ENCODE measurements around the gene UBE2J2.

The UBE2J2 gene

DNA sequence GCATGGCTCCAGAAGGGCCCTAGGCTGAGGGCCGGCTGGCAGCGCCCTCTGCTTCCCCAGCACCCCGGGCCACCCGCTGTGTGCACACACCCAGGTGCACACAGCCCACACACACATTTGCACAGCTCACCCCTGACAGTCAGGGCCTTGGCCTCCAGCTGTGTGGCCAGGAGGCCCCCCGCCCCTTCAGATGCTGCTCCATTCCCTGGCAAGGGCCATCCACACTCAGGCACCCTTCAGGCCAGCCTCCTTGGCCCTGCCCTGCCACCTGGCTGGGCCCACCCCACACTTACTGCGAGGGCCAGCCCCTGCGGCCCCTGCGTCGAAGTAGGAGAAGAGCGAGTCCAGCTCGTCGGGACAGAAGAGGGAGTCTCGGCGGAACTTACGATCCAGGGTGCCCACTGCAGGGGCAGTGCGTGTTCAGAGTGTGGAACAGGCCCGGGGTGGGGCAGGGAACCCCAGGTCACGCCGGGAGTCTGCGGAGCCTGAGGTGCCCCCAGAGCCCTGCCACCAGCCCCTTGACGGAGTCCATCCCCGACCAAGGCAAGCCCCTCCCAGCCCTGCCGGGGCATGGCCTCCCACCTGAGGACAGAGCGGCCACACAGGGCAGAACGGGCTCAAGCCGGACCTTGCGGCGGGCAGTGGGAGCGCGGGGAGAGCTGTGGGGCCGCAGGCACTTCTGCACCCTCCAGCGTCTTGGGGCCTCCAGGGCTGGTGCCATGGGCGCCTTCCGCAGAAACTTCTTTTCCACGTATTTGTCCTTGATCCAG is 21.7 kb upstream of the UBE2J2 start:
- no peak for DNase-seq

DNA sequence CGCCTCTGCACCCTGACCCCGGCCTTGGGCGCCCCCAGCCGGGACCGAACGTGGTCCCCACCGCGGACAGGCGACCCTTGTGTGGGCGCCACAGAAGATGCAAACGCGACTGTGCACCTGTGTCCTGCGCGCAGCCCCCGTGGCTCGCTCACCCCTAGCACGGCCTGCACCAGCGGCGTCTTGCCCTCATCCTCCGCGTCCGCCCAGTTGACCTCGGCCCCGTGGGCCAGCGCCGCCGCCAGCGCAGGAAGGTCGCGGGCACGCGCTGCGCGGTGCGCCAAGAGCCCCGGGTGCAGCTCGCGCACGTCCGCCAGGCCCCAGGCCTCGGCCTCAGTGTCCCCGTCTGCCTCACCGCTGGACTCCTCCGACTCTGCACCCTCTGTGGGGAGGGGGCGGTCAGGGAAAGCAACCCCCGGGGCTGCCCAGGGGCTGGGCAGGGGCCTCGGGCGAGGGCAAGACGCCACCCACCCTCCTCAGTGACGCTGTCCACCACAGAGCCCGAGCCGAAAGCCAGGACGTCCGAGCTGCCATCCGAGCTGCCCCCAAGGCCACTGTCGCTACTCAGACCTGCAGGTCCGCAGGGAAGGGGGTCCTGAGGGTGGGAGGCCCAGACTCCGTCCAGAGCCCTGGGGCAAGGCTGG is 20.7 kb upstream of the UBE2J2 start:
- no peak for DNase-seq

DNA sequence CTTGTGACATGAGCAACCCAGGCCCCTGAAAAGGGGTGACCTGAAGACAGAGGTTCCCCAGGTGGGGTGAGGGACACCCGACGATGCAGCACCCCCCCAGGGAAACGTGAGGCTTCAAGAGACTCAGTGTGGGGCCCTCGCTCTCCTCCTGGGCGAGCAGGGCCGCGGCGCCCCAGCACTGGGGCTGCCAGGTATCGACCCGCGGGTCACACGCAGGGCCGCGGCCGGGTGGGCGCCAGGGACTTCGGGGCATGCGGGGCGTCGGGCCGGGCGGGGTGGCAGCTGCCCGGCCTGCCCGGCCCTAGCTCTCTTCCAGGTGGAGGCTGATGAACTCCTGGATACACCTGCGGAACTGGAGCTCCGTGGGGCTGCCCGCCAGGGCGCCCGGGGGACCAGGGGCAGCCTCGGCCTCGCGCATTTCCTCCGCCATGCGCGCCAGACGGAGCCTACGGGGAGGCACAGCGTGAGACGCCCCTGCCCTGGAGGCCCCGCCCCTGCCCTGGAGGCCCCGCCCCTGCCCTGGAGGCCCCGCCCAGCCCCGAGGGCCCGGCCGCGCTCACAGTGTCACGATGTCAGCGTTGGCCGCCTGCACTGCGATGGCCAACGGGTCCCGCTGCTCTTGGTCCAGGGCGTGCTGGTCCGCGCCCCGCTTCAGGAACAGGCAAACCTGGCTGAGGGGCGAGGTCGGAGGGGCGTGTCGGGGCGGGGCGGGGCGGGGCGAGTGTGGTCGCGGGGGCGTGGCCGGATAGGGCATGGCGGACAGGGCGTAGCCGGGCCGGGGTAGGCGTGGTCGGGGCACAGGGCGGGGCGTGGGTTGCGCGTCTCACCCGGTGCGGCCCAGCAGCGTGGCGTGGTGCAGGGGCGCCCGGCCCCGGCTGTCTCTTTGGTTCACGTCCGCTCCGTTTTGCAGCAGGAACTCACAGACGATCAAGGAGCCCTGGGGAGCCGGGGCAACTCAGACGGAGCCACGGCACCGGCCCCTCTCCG is 19.9 kb upstream of the UBE2J2 start:
- DNase-seq: no peak

DNA sequence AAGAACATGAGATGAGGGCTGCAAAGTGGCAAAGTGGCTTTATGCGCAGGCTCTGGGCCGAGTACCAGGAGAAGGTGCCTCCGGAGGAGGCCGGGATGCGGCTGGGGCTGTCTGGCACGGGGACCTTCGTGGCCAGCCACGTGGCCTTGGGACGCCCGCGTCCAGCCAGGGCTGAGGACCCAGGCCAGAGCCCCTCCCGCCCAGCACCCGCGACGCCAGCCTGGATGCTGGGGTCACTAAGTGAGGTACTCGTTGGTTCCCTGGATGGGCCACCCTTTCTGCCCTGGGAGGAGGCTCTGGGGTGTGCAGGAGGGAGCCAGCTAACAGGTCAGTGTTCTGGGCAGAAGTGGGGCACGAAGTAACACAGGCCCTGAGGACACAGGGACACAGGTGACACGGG is 19.2 kb upstream of the UBE2J2 start:
- DNase-seq: no peak

DNA sequence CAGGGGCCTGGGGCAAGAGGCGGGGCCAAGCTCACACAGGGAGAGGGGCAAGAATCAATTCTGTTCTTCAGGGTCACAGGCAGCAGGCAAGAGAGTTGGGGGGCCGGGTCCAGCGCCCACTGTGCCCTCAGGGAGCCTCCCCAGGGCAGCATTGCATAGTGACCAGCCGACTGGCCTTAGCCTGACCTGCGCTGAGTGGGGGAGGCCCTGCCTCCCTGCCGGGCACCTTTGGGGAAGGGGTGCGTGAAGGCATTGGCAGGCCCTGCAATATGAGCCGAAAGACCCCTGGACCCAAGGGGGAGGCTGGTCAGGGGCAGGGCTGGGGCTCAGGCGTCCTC is 18.8 kb upstream of the UBE2J2 start:
- DNase-seq: no peak

DNA sequence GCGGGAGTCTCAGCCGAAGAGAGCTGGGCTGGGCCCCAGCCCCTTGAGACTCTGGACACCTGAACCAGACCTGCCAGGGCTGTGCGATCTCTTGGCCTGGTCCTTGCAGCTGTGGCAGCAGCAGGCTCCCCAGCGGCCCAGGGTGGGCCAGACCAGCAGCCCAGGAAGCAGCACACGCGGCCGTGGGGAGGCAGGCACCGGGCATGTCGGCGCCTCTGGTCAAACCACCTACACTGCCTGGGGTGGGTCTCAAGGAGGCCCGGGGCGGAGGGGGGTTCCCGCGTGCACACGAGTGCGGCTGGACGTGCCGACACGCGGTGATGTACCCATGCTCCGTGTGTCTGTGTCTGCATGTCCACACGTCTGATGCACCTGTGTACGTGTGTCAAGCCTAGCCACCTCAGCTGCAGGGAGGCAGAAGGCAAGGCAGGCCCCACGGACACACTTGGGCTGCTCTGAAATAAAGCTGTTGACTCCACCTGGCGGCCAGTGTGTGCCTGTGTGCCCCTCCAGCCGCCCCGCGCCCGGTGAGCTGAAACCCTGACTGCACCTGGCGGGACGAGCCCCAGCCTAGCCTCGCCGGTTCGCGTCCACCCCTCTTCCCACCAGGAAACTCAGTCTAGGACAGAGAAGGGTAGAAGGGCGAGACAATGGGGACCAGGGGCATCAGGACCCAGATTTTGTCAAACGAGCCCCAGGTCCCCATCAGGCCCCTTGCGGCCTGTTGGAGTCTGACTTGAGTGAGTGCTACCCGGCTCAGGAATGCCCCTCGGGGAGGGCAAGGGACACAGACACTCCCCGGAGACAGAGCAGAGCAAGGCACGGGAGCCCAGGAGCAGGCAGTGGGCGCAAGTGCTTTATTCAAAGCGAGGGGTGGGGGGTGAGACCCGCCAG is 18.1 kb upstream of the UBE2J2 start:
- DNase-seq: peak in 3 of 14 donors; percentile 7 to 67 (median 7)

DNA sequence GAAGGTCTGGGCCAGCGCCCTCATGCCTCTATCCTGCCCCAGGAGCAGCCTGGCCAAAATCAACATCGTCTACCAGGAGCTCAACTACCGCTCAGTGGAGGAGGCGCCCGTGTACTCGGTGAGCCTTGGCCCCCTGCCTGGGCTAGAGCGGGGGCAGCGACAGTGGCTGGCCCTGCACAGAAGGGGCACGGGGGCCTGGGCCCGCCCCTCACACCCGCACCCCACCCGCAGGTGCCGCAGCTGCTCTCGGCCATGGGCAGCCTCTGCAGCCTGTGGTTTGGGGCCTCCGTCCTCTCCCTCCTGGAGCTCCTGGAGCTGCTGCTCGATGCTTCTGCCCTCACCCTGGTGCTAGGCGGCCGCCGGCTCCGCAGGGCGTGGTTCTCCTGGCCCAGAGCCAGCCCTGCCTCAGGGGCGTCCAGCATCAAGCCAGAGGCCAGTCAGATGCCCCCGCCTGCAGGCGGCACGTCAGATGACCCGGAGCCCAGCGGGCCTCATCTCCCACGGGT is 17.4 kb upstream of the UBE2J2 start:
- DNase-seq: no peak

DNA sequence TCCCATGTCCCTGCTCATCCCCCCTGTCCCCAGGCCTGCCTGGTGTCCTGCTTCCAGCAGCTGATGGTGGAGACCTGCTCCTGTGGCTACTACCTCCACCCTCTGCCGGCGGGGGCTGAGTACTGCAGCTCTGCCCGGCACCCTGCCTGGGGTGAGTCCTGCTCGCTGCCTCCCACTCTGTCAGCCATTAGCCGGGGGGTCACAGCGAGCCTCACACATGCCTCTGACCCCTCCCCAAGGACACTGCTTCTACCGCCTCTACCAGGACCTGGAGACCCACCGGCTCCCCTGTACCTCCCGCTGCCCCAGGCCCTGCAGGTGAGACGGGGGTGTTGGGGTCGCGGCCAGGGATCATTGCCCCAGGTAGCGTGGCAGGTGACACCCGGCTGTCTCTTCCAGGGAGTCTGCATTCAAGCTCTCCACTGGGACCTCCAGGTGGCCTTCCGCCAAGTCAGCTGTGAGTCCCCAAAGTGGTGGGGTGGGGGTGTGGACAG is 16.6 kb upstream of the UBE2J2 start:
- no peak for DNase-seq

DNA sequence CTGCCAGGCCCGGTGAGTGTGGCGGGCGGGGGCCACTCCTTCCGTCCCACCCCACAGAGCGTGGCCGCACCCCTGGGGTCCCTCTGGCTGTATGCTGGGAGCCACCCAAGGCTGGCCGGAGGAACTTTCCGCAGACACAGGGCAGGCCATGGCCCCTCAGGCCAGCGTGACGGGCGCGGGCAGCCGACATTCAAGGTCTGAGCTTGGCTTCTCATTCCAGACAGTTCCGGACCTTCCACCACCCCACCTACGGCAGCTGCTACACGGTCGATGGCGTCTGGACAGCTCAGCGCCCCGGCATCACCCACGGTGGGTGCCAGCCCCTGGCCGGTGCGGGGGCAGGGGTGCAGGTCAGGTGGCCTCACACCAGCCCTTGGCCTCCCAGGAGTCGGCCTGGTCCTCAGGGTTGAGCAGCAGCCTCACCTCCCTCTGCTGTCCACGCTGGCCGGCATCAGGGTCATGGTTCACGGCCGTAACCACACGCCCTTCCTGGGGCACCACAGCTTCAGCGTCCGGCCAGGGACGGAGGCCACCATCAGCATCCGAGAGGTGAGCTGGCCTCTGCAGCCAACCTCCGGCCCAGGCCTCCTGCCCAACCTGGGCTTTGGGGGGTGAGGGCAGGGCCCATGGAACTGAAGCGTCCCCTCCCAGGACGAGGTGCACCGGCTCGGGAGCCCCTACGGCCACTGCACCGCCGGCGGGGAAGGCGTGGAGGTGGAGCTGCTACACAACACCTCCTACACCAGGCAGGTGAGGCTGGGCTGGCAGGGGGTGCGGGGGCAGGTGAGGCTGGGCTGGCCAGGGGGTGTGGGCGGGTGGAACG is 13.8 kb upstream of the UBE2J2 start:
- DNase-seq: no peak

DNA sequence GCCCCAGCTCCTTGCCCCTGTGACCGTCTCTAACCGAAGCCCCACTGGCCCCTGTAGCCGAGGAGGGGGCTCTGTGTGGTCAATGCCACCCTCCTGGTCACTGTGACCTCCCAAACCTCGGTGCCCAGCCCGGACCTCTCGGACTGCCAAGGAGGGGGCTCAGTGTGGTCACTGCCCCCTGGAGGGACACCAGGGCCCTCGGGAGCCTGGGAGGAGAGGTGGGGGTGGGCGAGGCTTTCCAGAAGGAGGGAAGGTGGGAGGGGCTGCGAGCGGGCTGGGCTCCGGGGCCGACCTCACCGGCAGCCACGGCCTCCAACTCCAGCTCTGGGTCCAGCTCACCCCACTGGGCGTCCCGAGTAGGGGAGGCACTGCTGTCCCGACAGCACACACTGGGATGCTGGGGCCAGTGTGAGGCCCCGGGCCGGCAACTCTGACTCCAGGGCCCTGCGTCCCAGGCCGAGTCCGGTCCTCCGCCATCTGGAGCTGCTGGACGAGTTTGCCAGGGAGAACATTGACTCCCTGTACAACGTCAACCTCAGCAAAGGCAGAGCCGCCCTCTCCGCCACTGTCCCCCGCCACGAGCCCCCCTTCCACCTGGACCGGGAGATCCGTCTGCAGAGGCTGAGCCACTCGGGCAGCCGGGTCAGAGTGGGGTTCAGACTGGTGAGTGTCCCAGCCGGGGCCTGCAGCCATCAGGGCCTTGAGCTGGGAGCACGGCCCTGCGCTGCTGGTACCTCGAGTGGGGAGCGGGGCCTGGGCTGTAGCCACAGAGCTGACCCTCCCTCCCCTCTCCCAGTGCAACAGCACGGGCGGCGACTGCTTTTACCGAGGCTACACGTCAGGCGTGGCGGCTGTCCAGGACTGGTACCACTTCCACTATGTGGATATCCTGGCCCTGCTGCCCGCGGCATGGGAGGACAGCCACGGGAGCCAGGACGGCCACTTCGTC is 12.9 kb upstream of the UBE2J2 start:
- DNase-seq: no peak

DNA sequence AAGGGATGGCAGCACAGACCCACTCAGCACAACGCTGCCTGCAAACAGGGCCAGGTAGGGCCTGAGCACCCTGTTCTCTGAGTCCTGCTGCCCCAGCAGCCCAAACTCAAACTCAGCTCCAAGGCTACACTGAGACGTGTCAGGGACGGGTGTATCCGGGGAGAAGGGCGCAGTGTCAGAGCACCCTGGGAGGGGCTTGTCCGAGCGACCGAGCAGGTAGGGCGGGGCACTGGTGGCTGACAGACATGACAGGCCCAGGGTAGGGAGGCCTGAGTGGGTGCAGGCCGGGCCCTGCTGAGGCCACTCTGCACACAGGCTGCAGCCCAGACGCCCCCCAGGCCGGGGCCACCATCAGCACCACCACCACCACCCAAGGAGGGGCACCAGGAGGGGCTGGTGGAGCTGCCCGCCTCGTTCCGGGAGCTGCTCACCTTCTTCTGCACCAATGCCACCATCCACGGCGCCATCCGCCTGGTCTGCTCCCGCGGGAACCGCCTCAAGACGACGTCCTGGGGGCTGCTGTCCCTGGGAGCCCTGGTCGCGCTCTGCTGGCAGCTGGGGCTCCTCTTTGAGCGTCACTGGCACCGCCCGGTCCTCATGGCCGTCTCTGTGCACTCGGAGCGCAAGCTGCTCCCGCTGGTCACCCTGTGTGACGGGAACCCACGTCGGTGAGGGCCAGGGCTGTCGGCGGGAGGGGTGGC is 12.1 kb upstream of the UBE2J2 start:
- no peak for DNase-seq

DNA sequence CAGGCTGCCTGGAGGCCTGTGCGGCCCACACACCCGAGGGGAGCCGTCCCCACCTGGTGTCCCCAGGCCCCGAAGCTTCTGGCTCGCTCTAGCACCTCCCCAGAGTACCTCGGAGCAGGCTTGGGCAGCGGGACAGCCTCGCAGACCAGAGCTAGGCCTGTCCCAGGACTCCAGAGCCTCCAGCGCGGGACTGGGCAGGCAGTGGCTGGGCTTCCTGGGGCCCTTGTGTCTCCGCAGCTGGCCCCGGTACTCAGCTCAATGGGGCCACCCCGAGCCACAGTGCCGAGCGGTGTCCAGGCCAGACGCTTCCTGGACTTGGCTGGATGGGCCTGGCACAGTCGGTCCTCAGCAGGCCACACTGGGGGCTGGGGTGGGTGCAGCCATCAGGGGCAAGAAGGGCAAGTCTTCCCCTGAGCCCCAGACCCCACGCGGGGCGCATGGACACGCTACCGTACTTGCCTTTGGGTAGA is 11.5 kb upstream of the UBE2J2 start:
- DNase-seq: no peak

DNA sequence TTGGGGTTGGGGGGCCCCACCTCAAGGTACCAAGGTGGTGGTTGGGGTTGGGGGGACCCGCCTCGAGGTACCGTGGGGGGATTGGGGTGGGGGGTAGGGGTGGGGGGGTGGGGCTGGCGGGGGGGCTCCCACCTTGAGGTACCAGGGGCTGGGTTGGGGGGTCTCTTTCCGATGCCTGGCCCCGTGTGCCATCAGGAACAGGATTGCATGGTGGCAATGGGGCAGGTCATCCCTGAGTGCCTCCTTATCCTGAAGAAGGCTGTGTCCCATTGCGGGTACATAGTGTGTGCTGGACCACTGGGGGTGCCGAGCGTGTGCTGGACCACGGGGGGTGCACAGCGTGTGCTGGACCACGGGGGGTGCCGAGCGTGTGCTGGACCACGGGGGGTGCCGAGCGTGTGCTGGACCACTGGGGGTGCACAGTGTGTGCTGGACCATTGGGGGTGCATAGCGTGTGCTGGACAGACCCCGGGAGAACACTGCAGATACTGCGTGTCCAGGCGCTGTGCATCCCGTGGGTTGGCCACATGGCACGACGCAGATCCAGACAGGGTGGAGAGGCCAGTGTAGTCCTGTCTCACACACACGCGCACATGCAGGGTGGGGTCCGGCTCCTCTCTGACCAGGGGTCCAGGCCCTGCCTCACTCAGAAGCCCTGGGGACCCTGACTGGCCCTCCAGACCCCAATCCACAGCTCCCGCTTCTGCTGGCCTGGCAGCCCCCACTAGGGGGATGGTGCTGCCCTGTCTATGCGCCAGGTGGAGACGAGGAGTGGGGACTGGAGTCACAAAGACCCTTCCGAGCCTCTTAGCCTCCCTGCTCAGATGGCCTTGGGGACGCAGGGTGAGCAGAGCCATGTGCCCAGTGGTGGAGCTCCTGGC is 10.8 kb upstream of the UBE2J2 start:
- no peak for DNase-seq

DNA sequence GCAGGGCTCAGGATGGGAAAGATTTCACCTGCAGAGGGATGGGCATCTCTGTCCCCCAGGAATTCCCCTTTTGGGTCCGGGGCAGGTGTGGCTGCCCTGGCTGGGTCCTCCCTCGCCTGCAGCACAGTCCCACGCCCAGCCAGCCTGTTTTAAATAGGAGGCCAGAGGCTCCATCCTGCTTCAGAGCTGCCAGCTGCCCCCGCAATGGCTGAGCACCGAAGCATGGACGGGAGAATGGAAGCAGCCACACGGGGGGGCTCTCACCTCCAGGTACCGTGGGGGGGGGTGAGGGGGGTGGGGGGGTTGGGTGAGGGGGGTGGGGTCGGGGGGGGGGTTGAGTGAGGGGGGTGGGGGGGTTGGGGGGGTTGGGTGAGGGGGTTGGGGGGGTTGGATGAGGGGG is 10.2 kb upstream of the UBE2J2 start:
- DNase-seq: no peak

DNA sequence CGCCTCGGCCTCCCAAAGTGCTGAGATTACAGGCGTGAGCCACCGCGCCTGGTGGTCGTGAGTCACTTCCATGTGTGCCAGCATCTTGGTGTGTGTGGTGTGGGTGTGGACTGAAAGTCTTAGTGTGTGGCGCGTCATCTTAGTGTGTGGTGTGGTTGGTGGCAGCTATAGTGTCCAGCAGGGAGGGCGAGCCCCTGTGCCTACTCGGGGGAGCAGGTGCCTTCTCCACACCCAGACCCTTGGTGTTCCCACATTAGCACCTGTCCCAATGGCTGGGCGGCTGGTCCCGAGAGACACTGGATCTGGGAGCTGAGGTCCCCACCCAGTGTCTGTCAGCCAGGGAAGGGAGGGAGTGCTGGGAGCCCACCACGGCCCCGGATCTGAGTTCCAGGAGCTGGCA is 9.3 kb upstream of the UBE2J2 start:
- no peak for DNase-seq

DNA sequence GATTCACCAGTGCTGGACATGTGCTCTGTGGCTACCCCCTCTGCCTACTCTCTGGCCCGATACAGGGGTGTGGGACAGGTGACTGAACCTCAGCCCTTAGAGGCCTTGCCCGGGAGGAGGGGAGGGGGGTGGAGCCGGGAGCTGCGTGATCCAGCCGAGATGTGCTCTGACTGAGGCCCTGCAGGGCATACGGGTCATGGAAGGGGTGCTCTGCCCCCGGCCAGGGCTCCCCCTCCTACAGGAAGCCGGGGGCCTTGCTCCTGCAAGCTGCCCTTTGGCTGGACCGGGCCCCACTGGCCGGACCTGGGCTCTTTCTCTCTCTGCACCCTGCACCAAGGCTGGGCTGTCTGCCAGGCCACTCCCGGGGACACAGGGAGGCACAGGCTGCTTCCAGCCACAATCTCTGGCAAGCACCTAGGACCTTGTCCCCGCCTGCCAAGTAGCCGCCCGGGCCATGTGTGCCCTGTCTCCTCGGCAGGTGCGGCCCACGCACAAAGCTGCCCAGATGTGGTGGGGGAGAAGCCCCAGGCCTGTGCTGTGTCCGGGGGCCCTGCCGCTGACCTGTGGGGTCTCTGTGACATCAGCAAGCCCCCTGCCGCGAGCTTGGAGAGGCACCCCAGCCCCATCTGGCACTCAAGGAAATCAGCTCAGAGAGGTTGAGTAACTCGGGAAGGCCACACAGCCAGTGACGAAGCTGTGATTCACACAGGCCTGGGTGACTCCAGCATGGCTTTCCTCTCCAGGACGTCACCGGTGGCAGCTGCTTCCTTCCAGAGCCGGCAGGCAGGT is 8.1 kb upstream of the UBE2J2 start:
- DNase-seq: peak in 1 of 14 donors; percentile 47

All from C1 segment of cervical spinal cord (tissue), 14 donors.